Caco-2 (cell line): ENCODE results near the gene ENPP3. TPM values are rescaled to one million over a fixed set of nuclear protein-coding genes. Genes with fewer than 3 reads are reported as not detected.

ENCODE experiments used
- BruUV-seq: library from RNA; stranded (reverse); fragments of 400-500 nt; replicated peaks from 2 replicates; lab custom pipeline; 2021; lab: Mats Ljungman, UMichigan
- CTCF ChIA-PET: fragments of 300-600 bp; sonication (Branson Sonifier 250); formaldehyde crosslinking; loops from one replicate; lab custom pipeline; 2022; ENCODE audit warnings: antibody characterized with exemption; lab: Charles Lee
- POLR2A ChIA-PET: fragments of 300-600 bp; sonication (Branson Sonifier 250); formaldehyde crosslinking; loops from one replicate; lab custom pipeline; 2022; ENCODE audit warnings: antibody characterized with exemption; lab: Charles Lee
- DNase-seq, 2 experiments: peaks; one replicate each; pipeline versions ENCODE4 v3.0.0 to v3.0.0-alpha.2; 2020 to 2022
- H3K27me3 ChIP-seq: replicated peaks from 2 replicates; pipeline ENCODE4 v1.6.0; 2011; ENCODE audit warnings: low read length; ENCODE audit not compliant: control insufficient read depth, insufficient read depth
- H3K36me3 ChIP-seq: 2 replicates; pipeline ENCODE4 v1.5.1; 2011; ENCODE audit warnings: low read length; ENCODE audit not compliant: control insufficient read depth, insufficient read depth
- H3K4me1 ChIP-seq: fragments of 250-450 bp; sonication (Bioruptor Pico); 2 replicates; pipeline ENCODE4 v1.5.1; 2020; ENCODE audit warnings: mild to moderate bottlenecking
- H3K4me3 ChIP-seq: 2 replicates; pipeline ENCODE4 v1.5.1; 2011; ENCODE audit warnings: low read depth, mild to moderate bottlenecking, control low read depth, low read length
- H3K9me3 ChIP-seq: fragments of 250-450 bp; sonication (Bioruptor Pico); 2 replicates; pipeline ENCODE4 v1.5.1; 2020; ENCODE audit warnings: mild to moderate bottlenecking, moderate library complexity
- H3K27ac Mint-ChIP-seq: one replicate; pipeline ENCODE4 v1.8.0; 2022; ENCODE audit warnings: mixed read lengths; ENCODE audit not compliant: unreplicated experiment
- H3K27me3 Mint-ChIP-seq: one replicate; pipeline ENCODE4 v1.8.0; 2022; ENCODE audit warnings: mixed read lengths; ENCODE audit not compliant: insufficient read depth, unreplicated experiment
- H3K36me3 Mint-ChIP-seq: one replicate; pipeline ENCODE4 v1.8.0; 2022; ENCODE audit warnings: mild to moderate bottlenecking, mixed read lengths; ENCODE audit not compliant: insufficient read depth, unreplicated experiment
- H3K4me1 Mint-ChIP-seq: one replicate; pipeline ENCODE4 v1.8.0; 2022; ENCODE audit warnings: low read depth, mixed read lengths; ENCODE audit not compliant: unreplicated experiment
- H3K4me3 Mint-ChIP-seq: one replicate; pipeline ENCODE4 v1.8.0; 2022; ENCODE audit warnings: mild to moderate bottlenecking, moderate library complexity, mixed read lengths; ENCODE audit not compliant: unreplicated experiment
- H3K9me3 Mint-ChIP-seq: one replicate; pipeline ENCODE4 v1.8.0; 2022; ENCODE audit warnings: mixed read lengths; ENCODE audit not compliant: unreplicated experiment
- intact Hi-C: fragments of 100-400 bp; cut with micrococcal nuclease; formaldehyde crosslinking; loops from one replicate; pipeline ENCODE4 v1.10.0; 2022; ENCODE audit not compliant: unreplicated experiment
- total RNA-seq: library from RNA; stranded (reverse); gene quantifications from 2 replicates; pipeline ENCODE4 v1.2.3, GENCODE V29; 2022
- TF ChIP-seq, protein P1 (sequence below), 2 experiments: fragments of 200-600 bp in 1 of 2; IDR thresholded peaks; 1 replicate in 1 of 2; 2 replicates in 1 of 2; pipeline versions ENCODE4 v1.5.1 to v1.8.0; 2011 to 2022; ENCODE audit warnings: antibody characterized with exemption in 1 of 2, control low read depth in 1 of 2, inconsistent platforms in 1 of 2, low read depth in 1 of 2, low read length in 1 of 2, mild to moderate bottlenecking in 1 of 2, moderate library complexity in 1 of 2; ENCODE audit not compliant: insufficient read depth in 1 of 2, severe bottlenecking in 1 of 2, unreplicated experiment in 1 of 2

Gene ENPP3
- total RNA-seq, 1 experiment from 2014 or later = not detected

- H3K36me3 ChIP-seq = no peaks in the 10 kb centered on the region
- no peak for DNase-seq
- H3K36me3 Mint-ChIP-seq = no peaks in the 10 kb centered on the region
- TF ChIP-seq, protein P1, sequence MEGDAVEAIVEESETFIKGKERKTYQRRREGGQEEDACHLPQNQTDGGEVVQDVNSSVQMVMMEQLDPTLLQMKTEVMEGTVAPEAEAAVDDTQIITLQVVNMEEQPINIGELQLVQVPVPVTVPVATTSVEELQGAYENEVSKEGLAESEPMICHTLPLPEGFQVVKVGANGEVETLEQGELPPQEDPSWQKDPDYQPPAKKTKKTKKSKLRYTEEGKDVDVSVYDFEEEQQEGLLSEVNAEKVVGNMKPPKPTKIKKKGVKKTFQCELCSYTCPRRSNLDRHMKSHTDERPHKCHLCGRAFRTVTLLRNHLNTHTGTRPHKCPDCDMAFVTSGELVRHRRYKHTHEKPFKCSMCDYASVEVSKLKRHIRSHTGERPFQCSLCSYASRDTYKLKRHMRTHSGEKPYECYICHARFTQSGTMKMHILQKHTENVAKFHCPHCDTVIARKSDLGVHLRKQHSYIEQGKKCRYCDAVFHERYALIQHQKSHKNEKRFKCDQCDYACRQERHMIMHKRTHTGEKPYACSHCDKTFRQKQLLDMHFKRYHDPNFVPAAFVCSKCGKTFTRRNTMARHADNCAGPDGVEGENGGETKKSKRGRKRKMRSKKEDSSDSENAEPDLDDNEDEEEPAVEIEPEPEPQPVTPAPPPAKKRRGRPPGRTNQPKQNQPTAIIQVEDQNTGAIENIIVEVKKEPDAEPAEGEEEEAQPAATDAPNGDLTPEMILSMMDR (IDR thresholded peaks at IDR 0.05; ENCODE audit: insufficient read depth in 1 of 2, low read depth in 1 of 2, low read length in 1 of 2, severe bottlenecking in 1 of 2, unreplicated experiment in 1 of 2) = no peak
- H3K27me3 Mint-ChIP-seq = peaks cover 2% of the 10 kb centered on the region
- intact Hi-C loops = no loop called here
- H3K4me1 Mint-ChIP-seq = no peaks in the 10 kb centered on the region
- H3K9me3 Mint-ChIP-seq = no peaks in the 10 kb centered on the region
- no peaks in the 10 kb centered on the region for H3K27me3 ChIP-seq
- no peaks in the 10 kb centered on the region for H3K9me3 ChIP-seq
- H3K4me1 ChIP-seq = no peaks in the 10 kb centered on the region
- H3K4me3 Mint-ChIP-seq = no peak overlapping the region
- ChIA-PET POLR2A (no interaction called here), CTCF (no interaction called here)
- no peak overlapping the region for H3K27ac Mint-ChIP-seq
- no peak overlapping the region for H3K4me3 ChIP-seq
- no TSS peak for BruUV-seq
These were observed 117.0 kb downstream of the ENPP3 start for GRCh38 chr6:131754088-131754487.

DNA sequence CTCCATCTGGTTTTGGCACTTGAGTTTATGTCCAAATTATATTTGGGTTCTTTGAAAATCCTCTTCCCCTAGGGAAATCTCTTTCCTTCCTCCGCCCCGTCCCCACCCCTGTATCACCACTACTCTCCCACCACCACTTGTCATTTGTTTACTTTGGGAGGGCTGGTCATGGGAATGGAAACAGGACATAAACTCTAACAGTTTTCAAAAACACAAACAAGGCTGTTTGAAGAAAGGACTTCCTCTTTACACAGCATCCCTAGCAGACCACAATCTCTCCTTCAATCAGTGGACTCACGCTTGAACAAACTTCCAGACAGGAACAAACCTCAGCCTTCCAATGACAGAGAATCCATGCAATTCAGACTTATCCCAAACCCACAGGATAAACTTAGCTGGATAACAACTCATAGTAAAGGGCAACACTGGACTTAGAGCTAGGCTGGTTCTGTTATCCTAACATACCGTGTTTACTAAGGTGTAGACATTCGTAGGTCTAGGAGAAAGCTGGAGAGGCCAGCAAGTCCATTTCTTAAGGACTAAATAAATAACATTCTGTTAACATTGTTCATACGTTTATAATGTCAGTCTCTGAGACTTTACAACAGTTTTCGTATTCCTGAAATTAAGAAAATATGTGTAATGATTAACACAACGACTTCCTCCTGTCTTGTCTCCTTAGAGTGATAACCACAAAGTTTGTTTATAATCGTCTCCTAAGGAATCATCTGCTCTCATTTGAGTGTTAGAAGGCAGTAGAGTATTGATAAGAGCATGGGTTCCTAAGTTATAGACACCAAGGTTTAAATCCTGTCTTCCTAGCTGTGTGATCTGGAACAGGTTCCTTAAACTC lies 117.8 kb downstream of the ENPP3 start:
- H3K4me3 ChIP-seq = no peak overlapping the region
- ChIA-PET CTCF (no interaction called here), POLR2A (no interaction called here)
- H3K9me3 Mint-ChIP-seq = no peaks in the 10 kb centered on the region
- no peaks in the 10 kb centered on the region for H3K4me1 Mint-ChIP-seq
- TF ChIP-seq, protein P1 (IDR thresholded peaks at IDR 0.05; ENCODE audit: insufficient read depth in 1 of 2, low read depth in 1 of 2, low read length in 1 of 2, severe bottlenecking in 1 of 2, unreplicated experiment in 1 of 2) = no peak
- no TSS peak for BruUV-seq
- no peaks in the 10 kb centered on the region for H3K9me3 ChIP-seq
- no peaks in the 10 kb centered on the region for H3K36me3 Mint-ChIP-seq
- no peak overlapping the region for H3K27ac Mint-ChIP-seq
- intact Hi-C loops = no loop called here
- no peak for DNase-seq
- no peak overlapping the region for H3K4me3 Mint-ChIP-seq
- peaks cover 4% of the 10 kb centered on the region for H3K27me3 Mint-ChIP-seq
- H3K36me3 ChIP-seq = no peaks in the 10 kb centered on the region
- no peaks in the 10 kb centered on the region for H3K4me1 ChIP-seq
- H3K27me3 ChIP-seq = no peaks in the 10 kb centered on the region

- H3K4me3 Mint-ChIP-seq = no peak overlapping the region
- no peaks in the 10 kb centered on the region for H3K27me3 ChIP-seq
- H3K4me1 Mint-ChIP-seq = no peaks in the 10 kb centered on the region
- no peaks in the 10 kb centered on the region for H3K4me1 ChIP-seq
- BruUV-seq = no TSS peak
- H3K4me3 ChIP-seq = no peak overlapping the region
- no peaks in the 10 kb centered on the region for H3K36me3 Mint-ChIP-seq
- H3K9me3 ChIP-seq = no peaks in the 10 kb centered on the region
- no peaks in the 10 kb centered on the region for H3K36me3 ChIP-seq
- no peaks in the 10 kb centered on the region for H3K9me3 Mint-ChIP-seq
- ChIA-PET POLR2A (no interaction called here), CTCF (no interaction called here)
- TF ChIP-seq, protein P1 (IDR thresholded peaks at IDR 0.05; ENCODE audit: insufficient read depth in 1 of 2, low read depth in 1 of 2, low read length in 1 of 2, severe bottlenecking in 1 of 2, unreplicated experiment in 1 of 2) = no peak
- H3K27ac Mint-ChIP-seq = no peak overlapping the region
- intact Hi-C loops = no loop called here
- peaks cover 7% of the 10 kb centered on the region for H3K27me3 Mint-ChIP-seq
- no peak for DNase-seq
These were observed 118.5 kb downstream of the ENPP3 start for GRCh38 chr6:131755597-131755996.
